Endometrial microvascular endothelial cells (primary cell): ENCODE measurements around the gene MAGIX. TPM values are rescaled to one million over a fixed set of nuclear protein-coding genes. Genes with fewer than 3 reads are reported as not detected.
"Not testable (repeated sequence)": the region's sequence is repeated elsewhere in the genome, so short reads cannot be mapped to it uniquely, and the experiment has no call there.

Experiments
- in situ Hi-C: cut with HindIII; loops from 2 replicates; pipeline ENCODE4 v1.10.0; 2017; ENCODE audit warnings: low sequenced_read_pairs, low pct_unique_long_range_greater_than_20kb; ENCODE audit errors: inconsistent ontology term
- total RNA-seq: library from RNA; depleted of rRNA; stranded (reverse); fragments of >200 nt; gene quantifications from one replicate; pipeline ENCODE4 v1.2.3, GENCODE V29; 2015; ENCODE audit errors: inconsistent ontology term

MAGIX gene
- 3.7 TPM for total RNA-seq

GRCh38 chrX:49162620-49163019, at the start of gene MAGIX:
Gene MAGIX (plus strand): TSS chrX:49162758. CDS start chrX:49162890, 132 bp downstream.
- in situ Hi-C loops: no loop called here

- in situ Hi-C loops: no loop called here
Measured at GRCh38 chrX:49116076-49116475, 46.5 kb upstream of the MAGIX start.

- in situ Hi-C loops: no loop called here
Measured at GRCh38 chrX:49116716-49117115, 45.8 kb upstream of the MAGIX start.

DNA sequence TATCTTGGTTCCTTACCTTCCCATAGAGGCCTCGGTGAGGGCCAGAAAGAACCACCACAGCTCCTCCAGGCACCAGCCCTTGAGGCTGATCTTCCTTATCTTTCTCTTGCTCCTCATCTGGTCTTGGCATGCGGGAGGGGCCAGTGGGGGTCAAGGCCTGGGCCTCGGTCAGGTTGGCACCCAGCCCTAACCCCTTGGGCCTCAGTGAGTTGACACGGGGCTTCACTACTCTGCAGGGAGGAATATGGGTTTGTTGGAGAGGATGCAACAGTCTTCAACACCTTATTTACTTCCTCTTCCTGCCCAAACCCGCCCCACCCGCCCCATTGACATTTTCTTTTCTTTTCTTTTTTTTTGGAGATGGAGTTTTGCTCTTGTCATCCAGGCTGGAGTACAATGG, 45.0 kb upstream of the MAGIX start:
- in situ Hi-C loops: no loop called here

- in situ Hi-C loops: no loop called here
Measured at GRCh38 chrX:49120091-49120490, 42.5 kb upstream of the MAGIX start.

DNA sequence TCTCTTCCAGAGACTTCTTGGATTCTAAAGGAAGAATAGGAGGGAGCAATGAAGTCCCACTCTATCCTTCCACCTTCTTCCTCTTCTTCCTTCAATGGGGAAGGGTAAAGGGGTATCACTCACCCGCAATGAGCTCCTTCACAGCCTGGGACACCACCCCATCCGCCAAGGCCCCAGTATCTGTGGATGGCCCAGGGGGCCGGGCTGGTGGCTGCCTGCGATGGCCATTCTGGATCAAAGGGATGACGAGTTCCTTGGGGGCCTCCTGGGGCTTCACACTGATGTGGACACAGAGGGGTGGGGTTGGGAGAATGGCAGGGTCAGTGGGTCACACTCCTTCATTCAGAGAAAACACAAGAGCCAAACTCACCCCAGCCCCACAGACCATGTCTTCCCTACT, 40.1 kb upstream of the MAGIX start:
- in situ Hi-C loops: no loop called here

- in situ Hi-C loops: not testable (repeated sequence)
Measured at GRCh38 chrX:49127742-49128258, 34.8 kb upstream of the MAGIX start.

DNA sequence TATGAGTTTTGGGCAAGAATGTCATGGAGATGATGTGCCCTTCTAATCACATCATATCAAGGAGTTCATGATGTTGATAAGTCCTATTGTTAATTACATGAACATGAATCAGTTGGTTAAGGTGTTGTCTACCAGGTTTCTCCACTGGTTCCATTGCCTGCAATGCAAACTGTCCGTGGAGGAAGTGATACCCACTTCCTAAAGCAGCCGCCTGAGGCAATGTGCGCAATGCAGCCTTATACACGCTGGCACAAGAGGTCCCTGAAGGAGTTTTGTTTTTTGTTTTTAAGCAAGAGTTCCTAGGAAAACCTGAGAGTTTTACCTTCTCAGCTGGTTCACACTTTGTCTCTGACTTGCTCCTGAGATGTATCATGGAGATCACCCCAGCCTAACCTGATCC, 33.1 kb upstream of the MAGIX start:
- in situ Hi-C loops: no loop called here

- in situ Hi-C loops: not testable (repeated sequence)
Measured at GRCh38 chrX:49132275-49132674, 30.3 kb upstream of the MAGIX start.

GRCh38 chrX:49133759-49134158, 28.8 kb upstream of the MAGIX start:
- in situ Hi-C loops: no loop called here

- in situ Hi-C loops: no loop called here
Measured at GRCh38 chrX:49137492-49137891, 25.1 kb upstream of the MAGIX start.

GRCh38 chrX:49139713-49140112, 22.8 kb upstream of the MAGIX start:
- in situ Hi-C loops: no loop called here

- in situ Hi-C loops: not testable (repeated sequence)
Measured at GRCh38 chrX:49142264-49142663, 20.3 kb upstream of the MAGIX start.

GRCh38 chrX:49143154-49143553, 19.4 kb upstream of the MAGIX start:
- in situ Hi-C loops: not testable (repeated sequence)

DNA sequence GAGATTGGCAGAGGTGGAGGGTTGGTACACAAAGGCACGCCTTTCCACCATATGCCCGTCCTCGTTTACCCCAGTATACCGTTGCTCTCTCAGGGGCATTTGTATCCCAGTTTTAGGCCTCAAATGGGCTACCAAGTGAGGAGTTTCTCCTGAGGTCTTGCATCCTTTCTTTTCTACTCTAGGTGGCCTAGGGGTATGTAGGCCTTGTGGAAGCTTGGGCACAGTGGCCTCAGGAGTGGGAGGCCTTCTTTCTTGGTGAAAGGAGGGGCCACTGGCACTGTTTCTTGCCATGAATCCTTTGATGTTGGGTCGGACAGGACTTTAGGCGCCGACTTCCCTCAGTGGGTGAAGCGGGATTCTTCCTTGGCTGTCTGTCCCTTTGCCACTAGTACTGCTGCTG, 15.3 kb upstream of the MAGIX start:
- in situ Hi-C loops: no loop called here

DNA sequence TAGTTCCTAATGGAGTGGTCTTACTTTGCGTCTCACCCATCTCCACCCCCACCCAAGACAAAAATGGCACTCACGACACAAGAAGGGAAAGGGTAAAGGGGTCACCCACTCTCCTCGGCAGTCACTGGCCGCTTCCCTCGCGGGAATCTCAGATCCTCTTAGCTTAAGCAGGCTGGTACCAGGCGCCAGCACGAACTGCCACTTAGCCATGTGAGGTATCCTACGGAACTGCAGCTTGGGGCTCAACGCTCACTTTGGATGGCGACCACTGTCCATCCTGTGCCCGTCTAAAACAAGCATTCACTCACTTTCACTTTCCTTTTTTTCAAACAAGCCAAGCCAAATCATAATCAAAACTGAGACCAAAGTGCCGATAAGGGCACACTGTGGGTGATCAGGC, 14.6 kb upstream of the MAGIX start:
- in situ Hi-C loops: no loop called here

GRCh38 chrX:49148390-49149100, 14.0 kb upstream of the MAGIX start:
- in situ Hi-C loops: not testable (repeated sequence)

DNA sequence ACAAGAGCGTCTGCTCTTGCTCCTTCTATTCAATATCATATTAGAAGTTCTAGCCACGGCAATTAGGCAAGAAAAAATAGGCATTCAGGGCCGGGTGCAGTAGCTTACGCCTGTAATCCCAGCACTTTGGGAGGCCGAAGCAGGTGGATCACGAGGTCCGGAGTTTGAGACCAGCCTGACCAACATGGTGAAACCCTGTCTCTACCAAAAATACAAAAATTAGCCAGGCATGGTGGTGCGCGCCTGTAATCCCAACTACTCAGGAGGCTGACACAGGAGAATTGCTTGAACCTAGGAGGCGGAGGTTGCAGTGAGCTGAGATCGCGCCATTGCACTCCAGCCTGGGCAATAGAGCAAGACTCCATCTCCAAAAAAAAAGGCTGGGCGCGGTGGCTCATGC, 13.3 kb upstream of the MAGIX start:
- in situ Hi-C loops: not testable (repeated sequence)

DNA sequence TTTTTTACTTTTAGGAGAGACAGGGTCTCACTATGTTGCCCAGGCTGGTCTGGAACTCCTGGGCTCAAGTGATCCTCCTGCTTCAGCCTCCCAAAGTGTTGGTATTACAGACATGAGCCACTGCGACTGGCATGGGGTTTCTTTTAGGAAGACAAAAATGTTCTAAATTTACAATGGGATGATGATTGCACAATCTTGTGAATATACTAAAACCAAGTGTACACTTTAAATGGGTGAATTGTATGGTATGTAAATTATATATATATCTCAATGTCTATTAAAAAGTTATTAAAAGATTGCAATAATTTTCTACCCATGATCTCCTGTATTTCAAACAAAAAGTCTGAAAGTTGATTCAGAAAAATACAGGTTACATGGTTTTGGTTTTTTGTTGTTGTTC, 9.1 kb upstream of the MAGIX start:
- in situ Hi-C loops: no loop called here

- in situ Hi-C loops: no loop called here
Measured at GRCh38 chrX:49155243-49155899, 7.2 kb upstream of the MAGIX start.
